Panc1 (cell line): ENCODE measurements around the gene FYN. TPM values are rescaled to one million over a fixed set of nuclear protein-coding genes. Genes with fewer than 3 reads are reported as not detected.

Source experiments
- ATAC-seq: fragments of 200-7000 bp; cut with Tn5 transposase; 2 replicates; pipeline ENCODE4 v1.9.1; 2020; ENCODE audit warnings: mild to moderate bottlenecking, moderate library complexity
- BruUV-seq: library from RNA; stranded (reverse); fragments of 400-500 nt; replicated peaks from 2 replicates; lab custom pipeline; 2021; lab: Mats Ljungman, UMichigan
- CTCF ChIA-PET: fragments of 300-600 bp; sonication (Branson Sonifier 250); formaldehyde crosslinking; loops from one replicate; lab custom pipeline; 2022; ENCODE audit warnings: antibody characterized with exemption; lab: Charles Lee
- POLR2A ChIA-PET: fragments of 300-600 bp; sonication (Branson Sonifier 250); formaldehyde crosslinking; loops from one replicate; lab custom pipeline; 2022; ENCODE audit warnings: antibody characterized with exemption; lab: Charles Lee
- DNase-seq: peaks from one replicate; pipeline ENCODE4 v3.0.0-alpha.2; 2010; ENCODE audit warnings: low read depth, low spot score
- H3K27ac ChIP-seq: 2 replicates; pipeline ENCODE4 v1.5.1; 2011; ENCODE audit warnings: mild to moderate bottlenecking, low read length, inconsistent platforms
- H3K27me3 ChIP-seq: fragments of 200-500 bp; sonication (Bioruptor generic); 2 replicates; pipeline ENCODE4 v1.6.0; 2014; ENCODE audit warnings: low read length, inconsistent platforms; ENCODE audit not compliant: control insufficient read depth, insufficient read depth
- H3K36me3 ChIP-seq: fragments of 200-500 bp; sonication (Bioruptor generic); 2 replicates; pipeline ENCODE4 v1.5.1; 2014; ENCODE audit warnings: inconsistent platforms, mild to moderate bottlenecking, low read length, moderate library complexity; ENCODE audit not compliant: control insufficient read depth, insufficient read depth
- H3K4me1 ChIP-seq: 2 replicates; pipeline ENCODE4 v1.5.1; 2011; ENCODE audit warnings: inconsistent platforms, mild to moderate bottlenecking, low read length, moderate library complexity; ENCODE audit not compliant: control insufficient read depth, insufficient read depth
- H3K4me3 ChIP-seq, 2 experiments: 2 replicates each; pipeline ENCODE4 v1.5.1; 2011 to 2012; ENCODE audit warnings: low read depth in 2 of 2, low read length in 2 of 2, mild to moderate bottlenecking in 2 of 2, inconsistent platforms in 1 of 2, moderate library complexity in 1 of 2
- H3K9me3 ChIP-seq: fragments of 200-500 bp; sonication (Bioruptor generic); 2 replicates; pipeline ENCODE4 v1.5.1; 2014; ENCODE audit warnings: low read depth, mild to moderate bottlenecking, inconsistent platforms, low read length, moderate library complexity; ENCODE audit not compliant: control insufficient read depth, insufficient read depth
- POLR2AphosphoS5 ChIP-seq: IDR thresholded peaks from 2 replicates; pipeline ENCODE4 v1.6.1; 2012; ENCODE audit warnings: mild to moderate bottlenecking, low read depth, low read length, moderate library complexity
- SIN3A ChIP-seq: IDR thresholded peaks from 2 replicates; pipeline ENCODE4 v1.6.1; 2012; ENCODE audit warnings: low read depth, mild to moderate bottlenecking, low read length, moderate library complexity, borderline replicate concordance; ENCODE audit not compliant: insufficient read depth
- TCF7L2 ChIP-seq: IDR thresholded peaks from 2 replicates; pipeline ENCODE4 v1.6.1; 2011; ENCODE audit warnings: mild to moderate bottlenecking, low read depth, low read length, inconsistent platforms
- in situ Hi-C: cut with HindIII; loops from 2 replicates; pipeline ENCODE4 v1.10.0; 2016; ENCODE audit warnings: low sequenced_read_pairs, low pct_unique_long_range_greater_than_20kb
- intact Hi-C: fragments of 100-400 bp; cut with micrococcal nuclease; formaldehyde crosslinking; loops from one replicate; pipeline ENCODE4 v1.10.0; 2022; ENCODE audit not compliant: unreplicated experiment
- total RNA-seq: library from RNA; stranded (reverse); gene quantifications from one replicate; pipeline ENCODE4 v1.2.1, GENCODE V29; 2021; ENCODE audit not compliant: unreplicated experiment
- TF ChIP-seq, protein P1 (sequence below), 2 experiments: IDR thresholded peaks; 2 replicates each; pipeline ENCODE4 v1.6.1; 2011 to 2012; ENCODE audit warnings: low read depth in 2 of 2, control low read depth in 1 of 2, low read length in 1 of 2, mild to moderate bottlenecking in 1 of 2, moderate library complexity in 1 of 2; ENCODE audit not compliant: insufficient read depth in 1 of 2
- TF ChIP-seq, protein P2 (sequence below): fragments of 450-650 bp; IDR thresholded peaks from 2 replicates; pipeline ENCODE4 v1.5.1; 2017; ENCODE audit warnings: mild to moderate bottlenecking

FYN gene
- total RNA-seq, 1 experiment from 2014 or later: 4.2 TPM

- ATAC-seq (no peak), DNase-seq (no peak)
- no peaks in the 10 kb centered on the region for H3K9me3 ChIP-seq
- no peaks in the 10 kb centered on the region for H3K36me3 ChIP-seq
- no peaks in the 10 kb centered on the region for H3K4me1 ChIP-seq
- POLR2A ChIA-PET: no interaction called here
- H3K27ac ChIP-seq: no peak overlapping the region
- H3K27me3 ChIP-seq: no peaks in the 10 kb centered on the region; the same call in 1 of the 2 replicates
- TF ChIP-seq POLR2AphosphoS5 (no peak), SIN3A (no peak), TCF7L2 (no peak)
- TF ChIP-seq, protein P1, sequence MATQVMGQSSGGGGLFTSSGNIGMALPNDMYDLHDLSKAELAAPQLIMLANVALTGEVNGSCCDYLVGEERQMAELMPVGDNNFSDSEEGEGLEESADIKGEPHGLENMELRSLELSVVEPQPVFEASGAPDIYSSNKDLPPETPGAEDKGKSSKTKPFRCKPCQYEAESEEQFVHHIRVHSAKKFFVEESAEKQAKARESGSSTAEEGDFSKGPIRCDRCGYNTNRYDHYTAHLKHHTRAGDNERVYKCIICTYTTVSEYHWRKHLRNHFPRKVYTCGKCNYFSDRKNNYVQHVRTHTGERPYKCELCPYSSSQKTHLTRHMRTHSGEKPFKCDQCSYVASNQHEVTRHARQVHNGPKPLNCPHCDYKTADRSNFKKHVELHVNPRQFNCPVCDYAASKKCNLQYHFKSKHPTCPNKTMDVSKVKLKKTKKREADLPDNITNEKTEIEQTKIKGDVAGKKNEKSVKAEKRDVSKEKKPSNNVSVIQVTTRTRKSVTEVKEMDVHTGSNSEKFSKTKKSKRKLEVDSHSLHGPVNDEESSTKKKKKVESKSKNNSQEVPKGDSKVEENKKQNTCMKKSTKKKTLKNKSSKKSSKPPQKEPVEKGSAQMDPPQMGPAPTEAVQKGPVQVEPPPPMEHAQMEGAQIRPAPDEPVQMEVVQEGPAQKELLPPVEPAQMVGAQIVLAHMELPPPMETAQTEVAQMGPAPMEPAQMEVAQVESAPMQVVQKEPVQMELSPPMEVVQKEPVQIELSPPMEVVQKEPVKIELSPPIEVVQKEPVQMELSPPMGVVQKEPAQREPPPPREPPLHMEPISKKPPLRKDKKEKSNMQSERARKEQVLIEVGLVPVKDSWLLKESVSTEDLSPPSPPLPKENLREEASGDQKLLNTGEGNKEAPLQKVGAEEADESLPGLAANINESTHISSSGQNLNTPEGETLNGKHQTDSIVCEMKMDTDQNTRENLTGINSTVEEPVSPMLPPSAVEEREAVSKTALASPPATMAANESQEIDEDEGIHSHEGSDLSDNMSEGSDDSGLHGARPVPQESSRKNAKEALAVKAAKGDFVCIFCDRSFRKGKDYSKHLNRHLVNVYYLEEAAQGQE (IDR thresholded peaks at IDR 0.05; ENCODE audit: insufficient read depth in 1 of 2, low read depth in 2 of 2, low read length in 1 of 2): no peak
- TF ChIP-seq, protein P2, sequence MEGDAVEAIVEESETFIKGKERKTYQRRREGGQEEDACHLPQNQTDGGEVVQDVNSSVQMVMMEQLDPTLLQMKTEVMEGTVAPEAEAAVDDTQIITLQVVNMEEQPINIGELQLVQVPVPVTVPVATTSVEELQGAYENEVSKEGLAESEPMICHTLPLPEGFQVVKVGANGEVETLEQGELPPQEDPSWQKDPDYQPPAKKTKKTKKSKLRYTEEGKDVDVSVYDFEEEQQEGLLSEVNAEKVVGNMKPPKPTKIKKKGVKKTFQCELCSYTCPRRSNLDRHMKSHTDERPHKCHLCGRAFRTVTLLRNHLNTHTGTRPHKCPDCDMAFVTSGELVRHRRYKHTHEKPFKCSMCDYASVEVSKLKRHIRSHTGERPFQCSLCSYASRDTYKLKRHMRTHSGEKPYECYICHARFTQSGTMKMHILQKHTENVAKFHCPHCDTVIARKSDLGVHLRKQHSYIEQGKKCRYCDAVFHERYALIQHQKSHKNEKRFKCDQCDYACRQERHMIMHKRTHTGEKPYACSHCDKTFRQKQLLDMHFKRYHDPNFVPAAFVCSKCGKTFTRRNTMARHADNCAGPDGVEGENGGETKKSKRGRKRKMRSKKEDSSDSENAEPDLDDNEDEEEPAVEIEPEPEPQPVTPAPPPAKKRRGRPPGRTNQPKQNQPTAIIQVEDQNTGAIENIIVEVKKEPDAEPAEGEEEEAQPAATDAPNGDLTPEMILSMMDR: no peak
- no peak overlapping the region for H3K4me3 ChIP-seq
- no TSS peak for BruUV-seq
- CTCF ChIA-PET: no interaction called here
- in situ Hi-C loops (no loop called here), intact Hi-C loops (no loop called here)
Observed at GRCh38 chr6:111808493-111808892, 64.8 kb downstream of the FYN start.

DNA sequence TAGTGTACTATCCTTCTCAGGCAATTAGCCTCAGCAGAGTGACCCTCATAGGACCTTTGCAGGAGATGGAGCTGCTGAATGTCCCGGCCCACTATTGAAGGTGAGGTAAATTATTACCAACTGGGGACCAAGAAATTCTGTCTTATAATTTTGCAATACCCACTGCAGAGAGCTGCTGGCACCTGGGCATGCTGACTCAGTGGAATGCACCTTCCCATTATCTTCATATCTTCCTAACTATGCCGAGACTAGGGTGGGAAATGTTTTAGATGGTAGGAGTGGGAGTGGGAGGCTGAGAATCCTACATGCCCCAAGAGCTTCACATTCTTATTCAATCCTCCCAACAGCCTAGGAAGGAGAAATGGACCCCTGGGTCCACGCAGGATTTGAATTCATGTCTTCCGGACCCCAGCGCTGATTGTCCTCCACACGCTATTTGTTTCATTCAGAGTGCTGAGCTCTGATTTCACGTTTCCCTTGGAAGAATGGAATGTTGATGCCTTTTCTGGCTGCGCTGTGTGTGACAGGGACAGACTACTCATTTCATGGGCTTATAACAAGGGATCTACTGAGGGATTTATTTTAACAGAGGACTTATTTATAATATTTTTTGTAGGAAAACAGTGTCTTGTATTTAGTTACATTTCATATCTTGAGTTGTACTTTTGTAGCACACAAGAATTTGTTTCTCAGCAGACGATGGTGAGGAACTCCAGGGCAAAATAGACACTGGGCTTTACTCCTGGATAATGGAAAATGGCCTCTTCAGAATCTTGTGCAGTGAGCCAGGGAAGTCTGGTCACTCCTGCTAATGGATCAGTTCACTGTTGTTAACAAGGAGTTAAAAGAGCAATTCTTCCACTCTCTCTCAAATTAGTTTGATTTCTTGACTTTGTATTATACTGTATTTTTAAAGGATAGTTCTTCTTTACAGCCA lies 66.4 kb downstream of the FYN start:
- Histone ChIP-seq H3K4me1 (no peaks in the 10 kb centered on the region), H3K9me3 (no peaks in the 10 kb centered on the region), H3K4me3 (no peak overlapping the region), H3K36me3 (no peaks in the 10 kb centered on the region), H3K27ac (no peak overlapping the region), H3K27me3 (no peaks in the 10 kb centered on the region; the same call in 1 of the 2 replicates)
- CTCF ChIA-PET: no interaction called here
- POLR2A ChIA-PET: interaction anchor here (0.6 to 0.9 kb wide), 2 partner anchors 21 to 115 kb away, joined by 3 read pairs; no protein-coding TSS in a partner anchor
- no peak for TF ChIP-seq POLR2AphosphoS5
- TF ChIP-seq, protein P2: no peak
- TF ChIP-seq SIN3A: no peak
- no peak for TF ChIP-seq TCF7L2
- TF ChIP-seq, protein P1 (IDR thresholded peaks at IDR 0.05; ENCODE audit: insufficient read depth in 1 of 2, low read depth in 2 of 2, low read length in 1 of 2): no peak
- intact Hi-C loops (no loop called here), in situ Hi-C loops (no loop called here)
- no TSS peak for BruUV-seq
- ATAC-seq (no peak), DNase-seq (no peak)
